ENCODE results near the gene GLG1.

GLG1 gene

GRCh38 chr16:74611721-74612120 is 4.8 kb upstream of the GLG1 start:
- in situ Hi-C loops (cut with MboI; ENCODE audit: low sequenced_read_pairs), result no loop called here

GRCh38 chr16:74608944-74609343 is 2.0 kb upstream of the GLG1 start:
- in situ Hi-C loops (cut with MboI; ENCODE audit: low sequenced_read_pairs), result no loop called here

GRCh38 chr16:74608381-74608780 is 1.5 kb upstream of the GLG1 start:
- in situ Hi-C loops (cut with MboI; ENCODE audit: low sequenced_read_pairs), result no loop called here

GRCh38 chr16:74607962-74608356 is 1.0 kb upstream of the GLG1 start:
- in situ Hi-C loops (cut with MboI; ENCODE audit: low sequenced_read_pairs), result no loop called here

GRCh38 chr16:74607310-74607961 is 522 bp upstream of the GLG1 start:
- in situ Hi-C loops (cut with MboI; ENCODE audit: low sequenced_read_pairs), result no loop called here

- in situ Hi-C loops (cut with MboI; ENCODE audit: low sequenced_read_pairs), result no loop called here
Observed at GRCh38 chr16:74605746-74606520, 981 bp downstream of the GLG1 start.

- in situ Hi-C loops (cut with MboI; ENCODE audit: low sequenced_read_pairs), result no loop called here
Observed at GRCh38 chr16:74605332-74605731, 1.6 kb downstream of the GLG1 start.

- in situ Hi-C loops (cut with MboI; ENCODE audit: low sequenced_read_pairs), result no loop called here
Observed at GRCh38 chr16:74603848-74604247, 3.1 kb downstream of the GLG1 start.

GRCh38 chr16:74601126-74601871 is 5.6 kb downstream of the GLG1 start:
- in situ Hi-C loops (cut with MboI; ENCODE audit: low sequenced_read_pairs), result no loop called here

- in situ Hi-C loops (cut with MboI; ENCODE audit: low sequenced_read_pairs), result no loop called here
Observed at GRCh38 chr16:74596586-74596985, 10.3 kb downstream of the GLG1 start.

- in situ Hi-C loops (cut with MboI; ENCODE audit: low sequenced_read_pairs), result no loop called here
Observed at GRCh38 chr16:74592847-74593246, 14.1 kb downstream of the GLG1 start.

- in situ Hi-C loops (cut with MboI; ENCODE audit: low sequenced_read_pairs), result no loop called here
Observed at GRCh38 chr16:74591876-74592650, 14.9 kb downstream of the GLG1 start.

- in situ Hi-C loops (cut with MboI; ENCODE audit: low sequenced_read_pairs), result no loop called here
Observed at GRCh38 chr16:74586948-74587347, 20.0 kb downstream of the GLG1 start.

- in situ Hi-C loops (cut with MboI; ENCODE audit: low sequenced_read_pairs), result no loop called here
Observed at GRCh38 chr16:74585846-74586443, 21.0 kb downstream of the GLG1 start.

GRCh38 chr16:74583926-74584666 is 22.8 kb downstream of the GLG1 start:
- in situ Hi-C loops (cut with MboI; ENCODE audit: low sequenced_read_pairs), result no loop called here

- in situ Hi-C loops (cut with MboI; ENCODE audit: low sequenced_read_pairs), result no loop called here
Observed at GRCh38 chr16:74582970-74583369, 23.9 kb downstream of the GLG1 start.

GRCh38 chr16:74580833-74581232 is 26.1 kb downstream of the GLG1 start:
- in situ Hi-C loops (cut with MboI; ENCODE audit: low sequenced_read_pairs), result no loop called here

GRCh38 chr16:74578838-74579237 is 28.1 kb downstream of the GLG1 start:
- in situ Hi-C loops (cut with MboI; ENCODE audit: low sequenced_read_pairs), result no loop called here

GRCh38 chr16:74578433-74578832 is 28.5 kb downstream of the GLG1 start:
- in situ Hi-C loops (cut with MboI; ENCODE audit: low sequenced_read_pairs), result no loop called here

GRCh38 chr16:74577882-74578366 is 29.0 kb downstream of the GLG1 start:
- in situ Hi-C loops (cut with MboI; ENCODE audit: low sequenced_read_pairs), result no loop called here
